GM23248 (cell line): Measurements from ENCODE around the gene FAM236B.
"Not testable (repeated sequence)": the region's sequence is repeated elsewhere in the genome, so short reads cannot be mapped to it uniquely, and the experiment has no call there.

ENCODE experiments used
- EZH2 ChIP-seq: fragments of 200-600 bp; sonication (generic); IDR thresholded peaks from 2 replicates; pipeline ENCODE4 v1.6.1; 2018; ENCODE audit warnings: antibody characterized with exemption, mild to moderate bottlenecking; ENCODE audit not compliant: insufficient read depth, poor library complexity, severe bottlenecking
- EZH2phosphoT487 ChIP-seq: fragments of 200-600 bp; sonication (generic); IDR thresholded peaks from 2 replicates; pipeline ENCODE4 v1.6.1; 2018; ENCODE audit warnings: antibody characterized with exemption, moderate library complexity, mild to moderate bottlenecking, low read depth; ENCODE audit not compliant: insufficient read depth

DNA sequence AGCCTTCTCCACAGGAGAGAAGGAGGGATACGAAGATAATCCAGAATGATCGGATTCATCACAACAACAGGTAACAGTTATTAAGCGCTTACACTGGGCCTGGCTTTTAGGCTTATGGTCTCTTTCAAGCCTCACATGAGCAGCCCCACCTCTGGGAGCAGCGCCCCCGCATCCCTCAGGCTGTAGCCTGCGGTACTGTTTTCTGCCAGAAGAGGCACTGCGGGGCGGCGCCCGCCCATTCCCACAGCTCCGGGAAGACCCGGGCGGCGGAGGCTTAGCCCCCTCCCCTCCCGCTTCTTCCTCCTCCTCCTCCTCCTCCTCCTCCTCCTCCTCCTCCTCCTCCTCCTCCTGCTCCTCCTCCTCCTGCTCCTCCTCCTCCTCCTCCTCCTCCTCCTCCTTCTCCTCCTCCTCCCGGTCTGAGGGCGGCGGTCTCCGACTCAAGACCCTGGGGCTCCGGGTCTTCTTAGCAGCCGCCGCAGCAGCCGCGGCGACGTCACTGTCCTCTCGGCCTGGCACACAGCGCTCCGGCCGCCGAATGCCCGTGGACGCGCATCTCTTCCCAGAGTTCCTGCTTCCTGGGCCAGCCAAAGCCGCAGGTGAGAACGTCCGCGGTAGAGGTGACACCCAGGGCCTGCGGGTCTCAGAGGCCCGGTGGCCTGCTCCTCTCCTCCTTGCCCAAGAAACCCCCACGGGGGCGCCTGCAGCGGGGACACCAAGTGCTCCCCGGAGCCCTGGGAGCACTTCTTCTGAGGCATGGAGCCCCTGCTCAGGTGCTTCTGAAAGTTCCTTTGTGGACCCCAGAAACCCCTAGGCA lies 5.6 kb downstream of the FAM236B start, which contains the start of gene DMRTC1B:
- TF ChIP-seq EZH2phosphoT487, EZH2: not testable (repeated sequence)
